ENCODE results near the gene CFAP221.

Gene CFAP221

DNA sequence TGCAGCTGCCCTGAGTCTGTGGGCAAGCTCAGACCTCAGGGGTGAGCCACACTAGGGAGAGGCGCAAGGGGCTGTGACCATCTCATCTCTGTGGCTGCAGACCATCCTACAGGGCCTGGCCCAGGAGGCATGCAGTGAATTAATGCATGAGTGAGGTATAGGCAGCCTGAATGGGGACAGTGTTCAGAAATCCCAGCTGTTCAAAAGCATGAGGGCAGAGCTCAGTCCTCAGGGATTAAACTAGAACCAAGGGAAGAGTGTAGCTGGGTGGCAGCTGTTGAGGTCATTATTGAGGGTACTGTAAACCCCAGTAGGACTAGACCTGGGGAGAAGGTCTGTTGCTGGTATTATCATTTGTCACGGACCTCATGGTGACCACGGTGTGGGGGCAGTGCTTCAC, 151.8 kb downstream of the CFAP221 start:
- POLR2A ChIA-PET, result no interaction called here
- CTCF ChIA-PET, result interaction anchor here (1.1 to 2.7 kb wide), 2 partner anchors 8 to 482 kb away, joined by 3 to 7 read pairs; no protein-coding TSS in a partner anchor
- no peak for DNase-seq (ENCODE audit: extremely low spot score)
- TF ChIP-seq, protein P1, sequence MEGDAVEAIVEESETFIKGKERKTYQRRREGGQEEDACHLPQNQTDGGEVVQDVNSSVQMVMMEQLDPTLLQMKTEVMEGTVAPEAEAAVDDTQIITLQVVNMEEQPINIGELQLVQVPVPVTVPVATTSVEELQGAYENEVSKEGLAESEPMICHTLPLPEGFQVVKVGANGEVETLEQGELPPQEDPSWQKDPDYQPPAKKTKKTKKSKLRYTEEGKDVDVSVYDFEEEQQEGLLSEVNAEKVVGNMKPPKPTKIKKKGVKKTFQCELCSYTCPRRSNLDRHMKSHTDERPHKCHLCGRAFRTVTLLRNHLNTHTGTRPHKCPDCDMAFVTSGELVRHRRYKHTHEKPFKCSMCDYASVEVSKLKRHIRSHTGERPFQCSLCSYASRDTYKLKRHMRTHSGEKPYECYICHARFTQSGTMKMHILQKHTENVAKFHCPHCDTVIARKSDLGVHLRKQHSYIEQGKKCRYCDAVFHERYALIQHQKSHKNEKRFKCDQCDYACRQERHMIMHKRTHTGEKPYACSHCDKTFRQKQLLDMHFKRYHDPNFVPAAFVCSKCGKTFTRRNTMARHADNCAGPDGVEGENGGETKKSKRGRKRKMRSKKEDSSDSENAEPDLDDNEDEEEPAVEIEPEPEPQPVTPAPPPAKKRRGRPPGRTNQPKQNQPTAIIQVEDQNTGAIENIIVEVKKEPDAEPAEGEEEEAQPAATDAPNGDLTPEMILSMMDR (IDR thresholded peaks at IDR 0.05; ENCODE audit: control extremely low read depth, extremely low read depth, low read depth, missing control alignments), result no peak

DNA sequence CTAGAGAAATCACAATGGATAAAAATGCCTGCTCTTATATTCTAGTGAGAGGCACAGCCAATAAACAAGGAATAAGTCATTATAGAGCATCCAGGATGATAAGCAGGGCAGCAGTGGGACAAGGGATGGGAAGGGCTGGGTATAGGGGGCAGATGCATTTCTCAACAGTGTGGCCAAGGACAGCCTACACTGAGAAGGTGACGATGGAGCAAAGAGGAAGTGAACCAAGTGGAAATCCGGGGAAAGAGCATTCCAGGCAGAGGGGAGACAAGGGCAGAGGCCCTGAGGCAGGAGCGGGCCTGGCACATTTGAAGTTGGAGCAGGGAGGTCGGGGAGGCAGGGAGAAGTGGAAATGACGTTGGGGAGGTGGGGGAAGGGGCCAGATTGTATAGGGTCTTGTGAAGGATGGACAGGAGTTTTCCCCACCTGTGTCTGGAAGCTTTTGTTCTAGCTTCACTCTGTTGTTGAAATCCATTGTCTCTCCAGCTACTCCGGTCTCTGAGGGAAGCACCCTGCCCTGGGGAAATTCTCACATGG, 152.3 kb downstream of the CFAP221 start:
- DNase-seq (ENCODE audit: extremely low spot score), result no peak
- TF ChIP-seq, protein P1 (IDR thresholded peaks at IDR 0.05; ENCODE audit: control extremely low read depth, extremely low read depth, low read depth, missing control alignments), result no peak
- ChIA-PET POLR2A (no interaction called here), CTCF (interaction anchor here (1.1 to 2.7 kb wide), 2 partner anchors 8 to 481 kb away, joined by 3 to 7 read pairs; no protein-coding TSS in a partner anchor)

DNA sequence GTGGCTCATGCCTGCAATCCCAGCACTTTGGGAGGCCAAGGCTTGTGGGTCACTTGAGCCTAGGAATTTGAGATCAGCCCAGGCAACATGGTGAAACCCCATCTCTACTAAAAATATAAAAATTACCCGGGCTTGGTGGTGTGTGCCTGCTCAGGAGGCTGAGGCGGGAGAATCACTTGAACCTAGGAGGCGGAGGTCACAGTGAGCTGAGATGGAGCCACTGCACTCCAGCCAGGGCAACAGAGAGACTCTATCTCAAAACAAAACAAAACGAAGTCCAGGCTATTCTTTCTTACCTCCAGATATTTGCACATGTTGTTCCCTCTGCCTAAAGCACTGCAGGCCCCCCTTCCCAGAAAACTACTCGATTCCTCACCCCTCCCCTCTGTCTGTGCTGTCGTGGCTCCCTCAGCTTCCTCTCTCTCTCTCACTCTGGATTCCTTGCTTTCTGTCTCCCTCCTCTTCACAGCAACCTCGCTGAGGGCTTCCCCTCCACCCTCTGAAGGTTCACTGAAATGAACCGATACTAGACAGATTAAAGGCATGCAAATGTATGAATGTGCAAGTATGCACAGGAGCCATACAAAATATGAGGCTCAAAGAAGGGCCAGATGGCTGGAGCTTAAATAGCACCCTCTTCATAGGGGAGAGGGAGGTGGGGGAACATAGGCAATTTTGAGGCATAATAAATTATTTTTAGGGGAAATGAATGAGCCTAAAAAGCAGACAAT, 153.2 kb downstream of the CFAP221 start:
- peak; percentile 58 for DNase-seq (ENCODE audit: extremely low spot score)
- TF ChIP-seq, protein P1 (IDR thresholded peaks at IDR 0.05; ENCODE audit: control extremely low read depth, extremely low read depth, low read depth, missing control alignments), result no peak
- ChIA-PET CTCF (interaction anchor here (1.0 to 3.3 kb wide), 2 partner anchors 36 to 478 kb away, joined by 3 to 20 read pairs; no protein-coding TSS in a partner anchor), POLR2A (no interaction called here)

DNA sequence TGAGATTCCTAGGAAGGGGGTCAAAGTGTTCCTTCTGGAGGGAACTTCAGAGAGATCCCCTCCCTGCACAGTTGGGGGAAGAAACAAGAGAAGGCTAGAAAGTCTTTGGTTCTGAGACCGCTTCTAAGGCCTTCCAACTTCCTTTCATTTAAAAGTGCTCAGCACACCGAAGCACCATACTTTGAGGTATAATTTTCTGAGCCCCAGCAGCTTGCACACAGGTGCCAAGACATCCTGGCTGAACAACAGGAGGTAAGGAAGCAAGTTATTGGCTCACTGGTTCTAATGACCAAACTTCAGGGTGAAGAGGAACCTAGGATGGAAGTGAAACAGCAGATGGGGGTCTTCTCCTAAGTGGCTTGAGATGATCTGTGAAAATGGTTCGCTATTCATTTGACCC, 154.0 kb downstream of the CFAP221 start:
- POLR2A ChIA-PET, result no interaction called here
- CTCF ChIA-PET, result interaction anchor here (3.3 kb wide), 1 partner anchor 477 kb away, joined by 20 read pairs; no protein-coding TSS in a partner anchor
- DNase-seq (ENCODE audit: extremely low spot score), result no peak
- TF ChIP-seq, protein P1 (IDR thresholded peaks at IDR 0.05; ENCODE audit: control extremely low read depth, extremely low read depth, low read depth, missing control alignments), result no peak

DNA sequence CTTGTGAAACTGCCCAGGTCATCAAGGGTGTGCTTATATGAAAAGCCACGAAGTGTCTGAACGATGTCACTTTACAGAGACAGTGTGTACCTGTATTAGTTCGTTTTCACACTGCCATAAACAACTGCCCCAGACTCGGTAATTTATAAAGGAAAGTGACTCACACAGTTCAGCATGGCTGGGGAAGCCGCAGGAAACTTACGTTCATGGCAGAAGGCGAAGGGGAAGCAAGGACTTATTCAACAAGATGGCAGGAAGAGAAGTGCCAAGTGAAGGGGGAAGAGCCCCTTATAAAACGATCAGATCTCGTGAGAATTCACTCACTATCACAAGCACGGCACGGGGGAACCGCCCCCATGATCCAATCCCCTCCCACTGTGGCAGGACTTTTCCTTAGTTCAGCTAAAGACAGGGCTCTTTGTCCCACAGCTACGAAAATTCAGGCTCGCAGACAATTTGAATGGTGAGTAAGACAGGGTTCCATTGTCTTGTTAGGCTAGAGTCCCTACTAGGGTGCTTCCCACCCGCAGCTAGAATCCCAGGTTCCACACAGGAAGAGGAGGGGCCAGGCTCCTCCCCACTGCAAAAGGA, 154.9 kb downstream of the CFAP221 start:
- no peak for DNase-seq (ENCODE audit: extremely low spot score)
- POLR2A ChIA-PET, result no interaction called here
- TF ChIP-seq, protein P1 (IDR thresholded peaks at IDR 0.05; ENCODE audit: control extremely low read depth, extremely low read depth, low read depth, missing control alignments), result no peak
- CTCF ChIA-PET, result interaction anchor here (1.1 to 3.3 kb wide), 2 partner anchors 20 to 476 kb away, joined by 5 to 20 read pairs; no protein-coding TSS in a partner anchor

DNA sequence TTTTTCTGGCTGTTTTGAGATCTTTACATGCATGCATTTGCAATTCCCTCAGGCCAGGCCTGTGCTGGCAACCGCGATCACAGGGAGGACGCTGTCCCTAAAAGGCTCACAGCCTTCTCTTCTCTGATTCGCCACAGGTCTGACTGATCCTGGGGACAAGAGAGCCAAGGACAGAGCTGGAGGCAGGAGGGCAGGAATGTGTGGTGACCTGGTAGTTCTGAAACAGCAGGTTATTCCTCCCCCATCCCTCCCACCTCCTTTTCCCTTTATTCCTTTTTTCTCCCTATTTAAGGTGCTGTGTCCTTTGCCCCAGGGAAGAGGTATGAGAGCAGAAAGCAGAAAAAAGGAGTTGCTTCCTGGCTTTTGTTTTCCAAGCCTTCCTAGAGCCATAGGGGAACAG, 156.6 kb downstream of the CFAP221 start:
- ChIA-PET CTCF (interaction anchor here (1.0 to 6.1 kb wide), 5 partner anchors 9 to 612 kb away, joined by 3 to 82 read pairs (median 5); no protein-coding TSS in a partner anchor), POLR2A (no interaction called here)
- TF ChIP-seq, protein P1 (IDR thresholded peaks at IDR 0.05; ENCODE audit: control extremely low read depth, extremely low read depth, low read depth, missing control alignments), result no peak
- no peak for DNase-seq (ENCODE audit: extremely low spot score)
